Endothelial cell of umbilical vein (primary cell): ENCODE results near the gene NPPB. TPM values are rescaled to one million over a fixed set of nuclear protein-coding genes. Genes with fewer than 3 reads are reported as not detected.

ENCODE experiments used
- BruUV-seq: library from RNA; stranded (reverse); fragments of 400-500 nt; replicated peaks from 2 replicates; lab custom pipeline; 2021; lab: Mats Ljungman, UMichigan
- CTCF ChIA-PET: fragments of 300-600, 350-600 bp; sonication (Branson Sonifier 250); formaldehyde crosslinking; loops from one replicate; lab custom pipeline; 2021; ENCODE audit warnings: antibody characterized with exemption, inconsistent platforms; lab: Charles Lee
- POLR2A ChIA-PET: fragments of 300-600, 350-600 bp; sonication (Branson Sonifier 250); formaldehyde crosslinking; loops from one replicate; lab custom pipeline; 2021; ENCODE audit warnings: antibody characterized with exemption, inconsistent platforms; lab: Charles Lee
- DNase-seq: peaks from one replicate; pipeline ENCODE4 v3.0.0-alpha.2; 2011; ENCODE audit warnings: low read depth, low spot score
- FAIRE-seq: peaks from 2 replicates; lab custom pipeline; 2011; peaks lifted over from hg19 to GRCh38; lab: Jason Lieb, UNC
- H2AFZ ChIP-seq: 2 replicates; pipeline ENCODE4 v1.6.0; 2012; ENCODE audit warnings: low read depth, low read length, control low read depth, inconsistent platforms
- H3K27ac ChIP-seq: 2 replicates; pipeline ENCODE4 v1.5.1; 2011; ENCODE audit warnings: low read depth, mild to moderate bottlenecking, control low read depth, low read length, moderate library complexity; ENCODE audit not compliant: insufficient read depth
- H3K27me3 ChIP-seq, 2 experiments: 2 replicates each; pipeline versions ENCODE4 v1.6.0 to v1.6.1; 2011; ENCODE audit warnings: low read length in 2 of 2, mixed read lengths in 1 of 2; ENCODE audit not compliant: control insufficient read depth in 2 of 2, insufficient read depth in 2 of 2
- H3K36me3 ChIP-seq, 2 experiments: 2 replicates in 1 of 2; 3 replicates in 1 of 2; pipeline ENCODE4 v1.5.1; 2011; ENCODE audit warnings: low read length in 2 of 2, mild to moderate bottlenecking in 1 of 2, moderate library complexity in 1 of 2; ENCODE audit not compliant: control insufficient read depth in 2 of 2, insufficient read depth in 2 of 2; ENCODE audit errors: extremely low read depth in 1 of 2
- H3K4me1 ChIP-seq: 3 replicates; pipeline ENCODE4 v1.5.1; 2011; ENCODE audit warnings: mild to moderate bottlenecking, low read length; ENCODE audit not compliant: control insufficient read depth, insufficient read depth; ENCODE audit errors: extremely low read depth
- H3K4me2 ChIP-seq: 2 replicates; pipeline ENCODE4 v1.6.1; 2011; ENCODE audit warnings: low read length, control low read depth, mixed read lengths; ENCODE audit not compliant: insufficient read depth
- H3K4me3 ChIP-seq, 3 experiments: fragments of 200-600 bp in 1 of 3; sonication (generic), shearing (Covaris generic) in 1 of 3; replicated peaks in 1 of 3; 2 replicates each; pipeline ENCODE4 v1.5.1; 2011 to 2016; ENCODE audit warnings: control low read depth in 3 of 3, low read length in 3 of 3, mild to moderate bottlenecking in 2 of 3, inconsistent platforms in 1 of 3, low read depth in 1 of 3, moderate library complexity in 1 of 3; ENCODE audit not compliant: insufficient read depth in 1 of 3
- H3K79me2 ChIP-seq: 2 replicates; pipeline ENCODE4 v1.6.0; 2012; ENCODE audit warnings: low read length, inconsistent platforms; ENCODE audit not compliant: control insufficient read depth, insufficient read depth
- H3K9ac ChIP-seq: replicated peaks from 2 replicates; pipeline ENCODE3; 2011; ENCODE audit warnings: low read length, control low read depth; ENCODE audit not compliant: insufficient read depth; ENCODE audit errors: extremely low read depth
- H3K9me1 ChIP-seq: replicated peaks from 3 replicates; pipeline ENCODE4 v1.6.0; 2011; ENCODE audit warnings: mild to moderate bottlenecking, low read length; ENCODE audit not compliant: control insufficient read depth, insufficient read depth; ENCODE audit errors: extremely low read depth
- H3K9me3 ChIP-seq: replicated peaks from 2 replicates; pipeline ENCODE4 v1.5.1; 2012; ENCODE audit warnings: low read length, inconsistent platforms; ENCODE audit not compliant: control insufficient read depth, insufficient read depth
- H4K20me1 ChIP-seq: replicated peaks from 2 replicates; pipeline ENCODE3; 2011; ENCODE audit warnings: mild to moderate bottlenecking, low read length; ENCODE audit not compliant: control insufficient read depth, insufficient read depth; ENCODE audit errors: extremely low read depth
- CTCF ChIP-seq, 2 donors: IDR thresholded peaks; 1 replicate in 1 of 2; 2 replicates in 1 of 2; pipeline ENCODE4 v1.5.1; 2011; ENCODE audit warnings: low read length in 2 of 2, mild to moderate bottlenecking in 2 of 2, moderate library complexity in 2 of 2, control low read depth in 1 of 2, inconsistent platforms in 1 of 2, low read depth in 1 of 2; ENCODE audit not compliant: insufficient read depth in 1 of 2; ENCODE audit errors: extremely low read depth in 1 of 2
- EZH2 ChIP-seq: IDR thresholded peaks from 2 replicates; pipeline ENCODE4 v1.6.1; 2012; ENCODE audit warnings: borderline replicate concordance, low read depth, mild to moderate bottlenecking, moderate library complexity, low read length, inconsistent platforms; ENCODE audit not compliant: severe bottlenecking
- FOS ChIP-seq: IDR thresholded peaks from 2 replicates; pipeline ENCODE4 v1.6.1; 2011; ENCODE audit warnings: mild to moderate bottlenecking, low read length, moderate library complexity, borderline replicate concordance; ENCODE audit not compliant: insufficient read depth
- GATA2 ChIP-seq: IDR thresholded peaks from 2 replicates; pipeline ENCODE4 v1.7.0; 2011; ENCODE audit warnings: low read depth, mild to moderate bottlenecking, moderate library complexity, mixed read lengths, low read length; ENCODE audit not compliant: insufficient read length, insufficient read depth
- JUN ChIP-seq: IDR thresholded peaks from 2 replicates; pipeline ENCODE4 v1.6.1; 2011; ENCODE audit warnings: borderline replicate concordance, low read depth; ENCODE audit not compliant: insufficient read length, insufficient read depth
- MAX ChIP-seq: IDR thresholded peaks from 2 replicates; pipeline ENCODE4 v1.6.1; 2011; ENCODE audit not compliant: insufficient read depth, insufficient read length
- MYC ChIP-seq: IDR thresholded peaks from one replicate; pipeline ENCODE4 v1.6.1; 2011; ENCODE audit warnings: mild to moderate bottlenecking, low read depth, low read length
- POLR2A ChIP-seq: IDR thresholded peaks from 2 replicates; pipeline ENCODE4 v1.6.1; 2012; ENCODE audit warnings: low read depth, mild to moderate bottlenecking, control low read depth, low read length
- POLR2AphosphoS5 ChIP-seq: IDR thresholded peaks from 2 replicates; pipeline ENCODE4 v1.6.1; 2012; ENCODE audit warnings: low read depth, mild to moderate bottlenecking, control low read depth, low read length, moderate library complexity; ENCODE audit not compliant: insufficient read depth
- dilution Hi-C: fragments of 300-500 bp; cut with MboI; formaldehyde crosslinking; loops from one replicate; pipeline ENCODE4 v1.15.0; 2019; ENCODE audit warnings: low sequenced_read_pairs; ENCODE audit not compliant: extremely low pct_ligation_motif_present
- intact Hi-C: fragments of 100-400 bp; cut with micrococcal nuclease; formaldehyde crosslinking; loops from one replicate; pipeline ENCODE4 v1.10.0; 2022
- polyA plus RNA-seq, 4 experiments: library from polyadenylated mRNA; depleted of rRNA in 3 of 4; stranded (reverse) in 3 of 4; unstranded in 1 of 4; fragments of >200 nt; gene quantifications; 2 replicates each; pipeline versions ENCODE4 v1.2.1 to v1.2.3, GENCODE V29; 2011 to 2012; ENCODE audit warnings: missing spikeins in 1 of 4
- total RNA-seq: library from RNA; stranded (reverse); gene quantifications from 2 replicates; pipeline ENCODE4 v1.2.3, GENCODE V29; 2021

The NPPB gene
- total and polyA plus RNA-seq, 2 donors (not counting 3 experiments of a cell fraction or from before 2014, with no cell fraction given): not detected

- Histone ChIP-seq H3K9ac (no peak overlapping the region), H3K4me1 (no peaks in the 10 kb centered on the region), H3K79me2 (no peaks in the 10 kb centered on the region), H3K27me3 (no peaks in the 10 kb centered on the region), H3K4me3 (no peak overlapping the region), H4K20me1 (no peaks in the 10 kb centered on the region), H3K27ac (no peak overlapping the region), H3K9me1 (no peaks in the 10 kb centered on the region), H3K36me3 (no peaks in the 10 kb centered on the region), H3K4me2 (no peak overlapping the region), H2AFZ (no peak overlapping the region), H3K9me3 (no peaks in the 10 kb centered on the region)
- dilution Hi-C loops (no loop called here), intact Hi-C loops (no loop called here)
- DNase-seq (no peak), FAIRE-seq (no peak)
- TF ChIP-seq GATA2 (no peak), JUN (no peak), FOS (no peak), EZH2 (no peak), MYC (no peak), POLR2AphosphoS5 (no peak), MAX (no peak), POLR2A (no peak), CTCF (IDR thresholded peaks at IDR 0.05; ENCODE audit: extremely low read depth in 1 of 2, insufficient read depth in 1 of 2, low read depth in 1 of 2, low read length in 2 of 2) (no peak)
- ChIA-PET CTCF (no interaction called here), POLR2A (no interaction called here)
- no TSS peak for BruUV-seq
These were observed 16.3 kb upstream of the NPPB start for GRCh38 chr1:11875094-11875493.
